ENCODE measurements around the gene HSD17B13. TPM values are rescaled to one million over a fixed set of nuclear protein-coding genes. Genes with fewer than 3 reads are reported as not detected.
A peak's percentile ranks its signal among the peaks of the same experiment; 100 is the strongest.

Gene HSD17B13
- total and polyA plus RNA-seq, 7 donors, result 0.03 to 0.17 (median 0.08) TPM; not detected in 2

GRCh38 chr4:87360338-87360935, 37.8 kb upstream of the HSD17B13 start:
- H3K36me3 ChIP-seq (ENCODE audit: insufficient read depth in 1 of 2, low read depth in 1 of 2), result peaks cover 0 to 12% of the 10 kb centered on the region in 2 donors
- TF ChIP-seq, protein P1, sequence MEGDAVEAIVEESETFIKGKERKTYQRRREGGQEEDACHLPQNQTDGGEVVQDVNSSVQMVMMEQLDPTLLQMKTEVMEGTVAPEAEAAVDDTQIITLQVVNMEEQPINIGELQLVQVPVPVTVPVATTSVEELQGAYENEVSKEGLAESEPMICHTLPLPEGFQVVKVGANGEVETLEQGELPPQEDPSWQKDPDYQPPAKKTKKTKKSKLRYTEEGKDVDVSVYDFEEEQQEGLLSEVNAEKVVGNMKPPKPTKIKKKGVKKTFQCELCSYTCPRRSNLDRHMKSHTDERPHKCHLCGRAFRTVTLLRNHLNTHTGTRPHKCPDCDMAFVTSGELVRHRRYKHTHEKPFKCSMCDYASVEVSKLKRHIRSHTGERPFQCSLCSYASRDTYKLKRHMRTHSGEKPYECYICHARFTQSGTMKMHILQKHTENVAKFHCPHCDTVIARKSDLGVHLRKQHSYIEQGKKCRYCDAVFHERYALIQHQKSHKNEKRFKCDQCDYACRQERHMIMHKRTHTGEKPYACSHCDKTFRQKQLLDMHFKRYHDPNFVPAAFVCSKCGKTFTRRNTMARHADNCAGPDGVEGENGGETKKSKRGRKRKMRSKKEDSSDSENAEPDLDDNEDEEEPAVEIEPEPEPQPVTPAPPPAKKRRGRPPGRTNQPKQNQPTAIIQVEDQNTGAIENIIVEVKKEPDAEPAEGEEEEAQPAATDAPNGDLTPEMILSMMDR (IDR thresholded peaks at IDR 0.05), result no peak
- H3K4me3 ChIP-seq, result no peak overlapping the region
- no peaks in the 10 kb centered on the region for H3K4me1 ChIP-seq
- DNase-seq (no peak), ATAC-seq (no peak)
- WGBS, 3 donors, result 67 to 73% (median 70%) methylated on average over 7 of the region's 7 CpGs
- intact Hi-C loops (cut with DNase I), result no loop called here
- H3K27ac ChIP-seq, result no peak overlapping the region
- H3K27me3 ChIP-seq (ENCODE audit: insufficient read depth in 3 of 3, low read length in 2 of 3), result no peaks in the 10 kb centered on the region
- no peaks in the 10 kb centered on the region for H3K9me3 ChIP-seq

DNA sequence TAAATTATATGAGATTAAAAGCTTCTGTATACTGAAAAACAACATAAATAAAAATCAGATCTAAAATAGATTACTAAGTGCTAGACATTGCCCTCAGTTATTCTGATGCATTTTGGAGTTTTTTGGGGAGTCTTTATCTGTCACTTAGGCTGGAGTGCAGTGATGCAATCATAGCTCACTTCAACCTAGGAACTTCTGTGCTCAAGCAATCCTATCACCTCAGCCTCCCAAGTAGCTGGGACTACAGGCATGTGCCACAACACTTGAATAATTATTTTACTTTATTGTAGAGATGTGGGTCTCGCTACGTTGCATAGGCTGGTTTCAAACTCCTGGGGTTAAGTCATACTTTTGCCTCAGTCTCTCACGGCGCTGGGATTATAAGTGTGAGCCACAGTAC, 36.6 kb upstream of the HSD17B13 start:
- Histone ChIP-seq H3K9me3 (no peaks in the 10 kb centered on the region), H3K27ac (no peak overlapping the region), H3K4me1 (no peaks in the 10 kb centered on the region), H3K36me3 (ENCODE audit: insufficient read depth in 1 of 2, low read depth in 1 of 2) (peaks cover 0 to 6% of the 10 kb centered on the region in 2 donors), H3K27me3 (ENCODE audit: insufficient read depth in 3 of 3, low read length in 2 of 3) (no peaks in the 10 kb centered on the region), H3K4me3 (no peak overlapping the region)
- 97 to 100% (median 98%) methylated on average over 4 of the region's 4 CpGs for WGBS, 3 donors
- DNase-seq (no peak), ATAC-seq (no peak)
- intact Hi-C loops (cut with DNase I), result loop anchor here in 1 of 2 donors (5.0 kb wide), 2 partner anchors 108 to 488 kb away; no protein-coding TSS in a partner anchor
- TF ChIP-seq, protein P1 (IDR thresholded peaks at IDR 0.05), result no peak

DNA sequence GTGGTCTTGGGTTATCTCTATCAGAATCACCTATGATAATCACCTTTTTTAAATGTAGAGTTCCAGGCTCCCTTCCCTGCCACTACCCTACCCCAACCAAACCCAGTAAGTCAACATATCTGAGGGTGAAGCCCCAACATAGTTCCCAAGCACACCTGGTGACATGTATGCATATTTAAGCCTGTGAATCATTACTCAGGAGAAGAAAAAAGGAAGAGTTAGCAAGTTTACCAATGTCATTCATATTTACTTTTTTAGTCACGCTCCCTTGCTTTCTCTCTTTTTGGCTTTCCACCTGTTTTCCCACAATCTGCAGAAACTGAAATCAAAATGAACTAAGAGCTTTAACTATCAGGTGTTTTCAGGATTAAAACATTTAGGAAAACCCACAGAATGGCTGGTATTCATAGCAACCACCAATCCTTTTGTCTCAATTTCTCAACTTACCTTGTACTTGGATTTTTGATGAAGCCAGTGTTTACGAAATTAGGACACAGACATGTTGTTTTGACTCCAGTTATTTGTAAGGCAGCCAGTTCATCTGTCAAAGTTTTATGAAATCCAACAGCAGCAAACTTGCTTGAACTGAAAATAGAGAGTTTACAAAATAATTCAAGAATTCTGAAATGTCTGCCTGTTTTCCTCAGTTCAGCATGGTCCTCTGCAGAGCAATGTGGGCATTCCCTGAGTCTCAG, 34.3 kb upstream of the HSD17B13 start:
- ATAC-seq (no peak), DNase-seq (no peak)
- Histone ChIP-seq H3K9me3 (no peaks in the 10 kb centered on the region), H3K4me1 (no peaks in the 10 kb centered on the region), H3K27me3 (ENCODE audit: insufficient read depth in 3 of 3, low read length in 2 of 3) (no peaks in the 10 kb centered on the region), H3K4me3 (no peak overlapping the region), H3K36me3 (ENCODE audit: insufficient read depth in 1 of 2, low read depth in 1 of 2) (no peaks in the 10 kb centered on the region), H3K27ac (no peak overlapping the region)
- 61 to 81% (median 65%) methylated on average over 2 of the region's 2 CpGs for WGBS, 3 donors
- TF ChIP-seq, protein P1 (IDR thresholded peaks at IDR 0.05), result no peak
- intact Hi-C loops (cut with DNase I), result loop anchor here in 1 of 2 donors (5.0 kb wide), 2 partner anchors 110 to 490 kb away; no protein-coding TSS in a partner anchor

DNA sequence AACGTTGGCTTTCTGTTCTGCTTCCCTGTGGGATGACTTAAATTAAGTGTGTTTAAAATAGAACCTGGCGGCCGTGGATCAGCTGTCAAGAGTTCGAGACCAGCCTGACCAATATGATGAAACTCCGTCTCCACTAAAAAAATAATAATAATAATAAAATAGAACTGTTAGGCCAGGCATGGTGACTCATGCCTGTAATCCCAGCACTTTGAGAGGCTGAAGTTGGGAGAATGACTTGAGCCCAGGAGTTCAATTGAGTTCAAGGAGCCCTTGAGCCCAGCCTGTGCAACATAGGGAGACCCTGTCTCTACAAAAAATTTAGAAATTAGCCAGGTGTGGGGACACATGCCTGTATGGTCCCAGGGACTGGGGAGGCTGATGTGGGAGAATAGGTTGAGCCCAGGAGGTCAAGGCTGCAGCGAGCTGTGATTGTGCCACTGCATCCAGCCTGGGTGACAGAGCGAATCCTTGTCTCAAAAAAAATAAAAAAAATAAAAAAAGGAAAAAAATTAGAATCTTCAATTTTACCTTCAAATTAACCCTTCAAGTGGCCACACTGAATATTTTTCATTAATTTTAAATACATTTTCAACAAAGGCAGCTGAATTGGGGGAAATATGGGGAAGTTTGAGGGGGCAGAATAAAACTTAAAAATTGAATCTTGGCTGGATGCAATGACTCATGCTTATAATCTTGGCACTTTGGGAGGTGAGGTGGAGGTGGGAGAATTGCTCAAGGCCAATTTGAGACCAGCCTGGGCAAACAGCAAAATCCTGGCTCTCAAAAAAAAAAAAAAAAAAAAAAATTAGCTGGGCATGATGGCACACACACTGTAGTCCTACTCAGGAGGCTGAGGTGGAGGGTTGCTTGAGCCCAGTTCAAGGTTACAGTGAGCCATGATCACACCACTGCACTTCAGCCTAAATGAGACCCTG, 31.8 kb upstream of the HSD17B13 start:
- 59 to 74% (median 61%) methylated on average over 7 of the region's 7 CpGs for WGBS, 3 donors
- Histone ChIP-seq H3K4me3 (no peak overlapping the region), H3K9me3 (no peaks in the 10 kb centered on the region), H3K36me3 (ENCODE audit: insufficient read depth in 1 of 2, low read depth in 1 of 2) (no peaks in the 10 kb centered on the region), H3K4me1 (no peaks in the 10 kb centered on the region), H3K27me3 (ENCODE audit: insufficient read depth in 3 of 3, low read length in 2 of 3) (no peaks in the 10 kb centered on the region), H3K27ac (no peak overlapping the region)
- DNase-seq (no peak), ATAC-seq (peak in 2 of 4 donors; percentile 20 to 46)
- TF ChIP-seq, protein P1 (IDR thresholded peaks at IDR 0.05), result no peak
- intact Hi-C loops (cut with DNase I), result loop anchor here in 1 of 2 donors (5.0 kb wide), 2 partner anchors 113 to 493 kb away; no protein-coding TSS in a partner anchor
